ENCODE results near the gene SMARCC1.

Gene SMARCC1

GRCh38 chr3:47630810-47631209 lies 150.9 kb downstream of the SMARCC1 start:
- DNase-seq (ENCODE audit: low read depth) = no peak

DNA sequence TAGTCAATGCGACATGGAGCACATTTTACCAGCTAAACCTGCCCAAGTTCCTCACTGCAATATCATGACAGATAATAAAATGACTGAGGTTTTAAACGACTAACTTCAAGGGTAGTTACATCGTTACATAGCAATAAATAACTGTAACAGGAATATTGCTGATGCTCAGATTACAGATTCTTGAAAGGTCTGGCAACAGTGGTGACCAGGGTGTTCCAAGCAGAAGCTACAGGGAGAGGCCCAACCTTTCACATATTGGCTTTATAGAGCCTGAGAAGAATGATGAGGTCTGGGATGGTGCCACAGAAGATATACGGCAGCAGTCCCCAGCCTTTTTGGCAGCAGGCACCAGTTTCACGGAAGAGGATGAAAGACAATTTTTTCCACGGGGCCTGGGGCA lies 151.9 kb downstream of the SMARCC1 start:
- no peak for DNase-seq (ENCODE audit: low read depth)

- DNase-seq (ENCODE audit: low read depth) = no peak
Observed at GRCh38 chr3:47628426-47628825, 153.3 kb downstream of the SMARCC1 start.

GRCh38 chr3:47622671-47623461 lies 158.8 kb downstream of the SMARCC1 start:
- DNase-seq (ENCODE audit: low read depth) = no peak

DNA sequence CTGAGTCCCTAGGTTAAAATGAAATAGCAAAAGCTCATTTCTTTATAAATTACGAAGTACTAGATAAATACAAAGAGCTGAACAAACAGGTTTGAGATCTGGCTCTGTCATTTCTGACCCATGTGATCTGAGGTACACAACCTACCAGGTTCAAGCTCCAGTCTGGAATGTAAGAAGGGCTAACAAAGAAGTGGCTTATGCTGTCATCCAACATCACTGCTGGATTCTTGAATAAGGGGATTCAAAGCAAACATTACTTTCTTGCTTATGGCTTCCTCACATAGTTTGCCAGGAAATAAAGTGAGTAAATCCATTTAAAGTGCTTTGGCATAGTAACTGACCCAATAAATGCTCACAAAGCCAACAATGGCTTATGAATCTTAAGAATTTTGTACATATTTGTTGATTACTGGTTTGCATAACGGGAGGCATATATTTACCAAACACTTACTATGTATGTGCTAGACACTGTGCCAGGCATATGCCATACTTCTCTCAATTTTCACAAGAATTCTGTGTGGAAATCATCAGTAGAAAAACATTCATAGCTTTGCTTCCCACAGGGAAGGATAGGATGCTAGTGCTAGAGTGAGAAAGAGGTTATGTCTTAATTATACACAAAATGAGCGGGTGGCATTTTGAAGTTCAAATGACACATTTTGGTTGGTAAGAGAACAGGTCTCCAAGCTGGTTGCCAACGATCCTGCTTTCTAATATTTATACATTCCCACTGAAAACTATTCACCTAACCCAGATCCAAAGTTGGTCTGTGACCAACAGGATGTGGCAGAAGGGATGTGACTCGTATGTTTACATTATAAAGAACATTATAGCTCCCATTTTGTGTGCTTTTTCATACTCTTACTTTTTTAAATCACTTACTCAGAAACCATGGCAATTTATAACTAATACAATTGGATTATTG lies 164.3 kb downstream of the SMARCC1 start:
- DNase-seq (ENCODE audit: low read depth) = no peak

DNA sequence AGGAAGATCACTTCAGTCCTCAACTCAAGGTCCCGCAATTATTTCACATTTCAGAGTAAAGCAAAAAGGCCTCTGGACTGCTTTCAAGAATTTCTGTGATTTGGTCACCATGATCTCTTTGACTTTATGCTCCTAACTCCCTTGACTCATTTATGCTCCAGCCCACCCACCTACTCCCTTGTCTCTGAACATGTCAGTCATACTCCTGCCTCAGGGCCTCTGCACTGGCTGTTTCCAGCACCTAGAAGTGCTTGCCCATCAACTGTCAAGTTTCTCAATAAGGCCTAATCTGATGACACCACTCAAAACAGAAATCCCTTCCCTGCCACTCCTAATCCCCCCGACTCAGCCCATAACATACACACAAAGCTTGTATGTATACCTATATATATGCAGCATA lies 166.9 kb downstream of the SMARCC1 start:
- no peak for DNase-seq (ENCODE audit: low read depth)

GRCh38 chr3:47613722-47614121 lies 168.0 kb downstream of the SMARCC1 start:
- DNase-seq (ENCODE audit: low read depth) = no peak

DNA sequence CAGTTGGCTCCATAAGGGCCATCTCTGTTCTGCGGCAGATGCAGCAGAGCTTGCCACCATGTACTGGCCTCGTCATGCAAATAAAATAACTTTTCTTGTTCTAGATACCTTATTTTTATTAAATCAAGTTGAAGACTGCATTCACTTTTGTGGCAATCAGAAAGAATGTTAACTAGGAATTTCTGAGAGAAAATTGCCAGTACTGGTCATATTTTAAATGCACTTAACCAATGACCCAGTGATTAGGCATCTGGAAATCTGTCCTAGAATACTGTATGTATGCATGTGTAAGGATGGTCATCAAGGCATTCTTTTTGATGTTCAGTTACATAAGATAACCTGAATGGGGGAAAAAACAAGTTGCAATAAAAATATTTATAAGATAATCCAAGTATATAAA lies 168.8 kb downstream of the SMARCC1 start:
- no peak for DNase-seq (ENCODE audit: low read depth)

DNA sequence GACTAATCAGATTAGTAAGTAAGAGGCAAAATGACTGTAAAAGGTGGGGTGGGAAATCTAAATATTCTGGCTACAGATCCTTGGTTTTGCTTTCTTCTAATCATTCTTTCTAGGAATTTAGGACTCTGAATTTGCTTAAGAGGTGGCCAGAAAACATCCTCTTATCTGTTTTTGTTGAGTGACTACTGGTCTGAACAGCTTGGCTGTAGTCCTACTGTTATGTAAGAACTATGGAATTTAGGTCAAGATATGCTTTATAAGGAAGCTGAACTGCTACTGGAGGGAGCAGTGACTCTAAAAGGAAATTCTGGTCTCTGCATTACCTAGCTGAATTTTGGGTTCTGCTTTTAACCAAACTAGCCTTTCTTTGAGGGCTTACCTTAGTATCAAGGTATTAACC lies 169.5 kb downstream of the SMARCC1 start:
- DNase-seq (ENCODE audit: low read depth) = no peak

DNA sequence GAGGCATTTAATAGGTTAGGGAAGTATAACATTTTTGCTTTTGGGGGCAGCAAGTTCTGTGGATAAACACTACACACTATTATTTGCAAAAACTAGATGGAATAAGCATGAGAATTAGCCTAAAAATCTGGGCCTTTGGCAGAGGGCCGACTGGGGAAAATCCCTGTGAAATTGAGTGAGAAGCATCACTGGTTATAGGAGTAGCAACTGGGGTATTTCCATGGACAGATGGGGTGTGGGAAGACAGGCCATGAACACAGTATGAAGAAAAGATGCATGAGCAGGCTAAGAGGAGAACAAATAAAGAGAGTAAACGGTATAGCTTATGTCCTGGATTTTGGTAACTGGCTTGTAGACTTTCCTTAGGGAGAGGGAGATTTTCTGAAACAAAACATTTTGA lies 170.1 kb downstream of the SMARCC1 start:
- no peak for DNase-seq (ENCODE audit: low read depth)

DNA sequence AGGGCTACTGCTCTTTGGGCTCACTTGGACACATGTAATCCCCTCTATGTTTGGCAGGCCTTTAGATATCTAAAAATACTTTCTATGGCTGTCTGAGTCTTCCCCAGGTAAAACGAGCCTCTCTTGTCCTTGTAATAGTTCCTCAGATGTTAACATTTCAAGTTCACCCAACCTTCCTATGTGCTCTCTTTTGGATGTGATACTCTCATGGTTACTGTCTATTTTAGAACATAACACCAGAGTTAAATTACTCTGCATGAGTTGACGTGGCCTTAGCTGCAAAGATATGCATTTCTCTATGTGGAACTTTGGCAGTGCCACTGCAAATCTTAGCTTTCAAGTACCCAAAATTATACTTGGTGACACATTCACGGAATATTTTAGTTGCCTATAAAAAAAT lies 171.1 kb downstream of the SMARCC1 start:
- no peak for DNase-seq (ENCODE audit: low read depth)

GRCh38 chr3:47607335-47607734 lies 174.4 kb downstream of the SMARCC1 start:
- no peak for DNase-seq (ENCODE audit: low read depth)

DNA sequence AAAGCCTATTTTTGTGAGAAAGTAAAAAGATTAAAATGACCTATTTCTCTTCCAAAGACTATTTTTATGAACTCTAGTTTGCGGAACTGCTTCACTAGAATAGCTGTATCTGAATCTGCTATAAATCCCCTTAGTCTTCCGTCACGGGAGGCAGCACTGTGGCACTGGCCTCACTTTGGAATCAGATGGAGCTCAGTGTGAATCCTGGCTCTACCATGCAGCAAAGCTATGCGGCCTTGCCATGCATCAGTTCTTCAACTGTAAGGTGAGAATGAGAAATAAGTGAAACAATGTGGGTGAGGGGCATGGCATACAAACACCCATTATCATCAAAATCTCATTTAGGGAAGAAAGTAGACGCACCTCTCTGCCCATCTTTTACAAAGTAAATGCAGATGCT lies 175.5 kb downstream of the SMARCC1 start:
- no peak for DNase-seq (ENCODE audit: low read depth)

- DNase-seq (ENCODE audit: low read depth) = no peak
Observed at GRCh38 chr3:47605652-47606051, 176.0 kb downstream of the SMARCC1 start.

DNA sequence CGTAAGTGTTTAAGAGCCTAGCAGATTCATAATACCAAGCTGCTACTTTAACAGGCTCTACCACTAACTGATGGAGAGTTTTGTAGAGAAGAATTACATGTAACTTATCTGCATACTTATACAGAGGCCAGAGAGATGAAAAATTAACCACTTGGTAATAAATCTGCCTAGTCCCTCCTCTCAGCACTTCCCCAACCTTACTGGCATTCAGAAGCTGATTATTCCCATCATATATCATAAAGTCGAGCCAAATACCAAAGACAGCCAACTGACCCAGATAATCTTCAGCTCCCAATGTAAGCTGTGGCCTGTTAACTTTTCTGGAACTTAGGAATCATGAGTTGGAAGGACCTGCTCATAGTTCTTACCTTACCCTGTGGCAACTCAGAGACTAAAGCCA lies 177.5 kb downstream of the SMARCC1 start:
- DNase-seq (ENCODE audit: low read depth) = no peak

- DNase-seq (ENCODE audit: low read depth) = no peak
Observed at GRCh38 chr3:47603332-47603731, 178.4 kb downstream of the SMARCC1 start.

- no peak for DNase-seq (ENCODE audit: low read depth)
Observed at GRCh38 chr3:47601281-47601680, 180.4 kb downstream of the SMARCC1 start.

DNA sequence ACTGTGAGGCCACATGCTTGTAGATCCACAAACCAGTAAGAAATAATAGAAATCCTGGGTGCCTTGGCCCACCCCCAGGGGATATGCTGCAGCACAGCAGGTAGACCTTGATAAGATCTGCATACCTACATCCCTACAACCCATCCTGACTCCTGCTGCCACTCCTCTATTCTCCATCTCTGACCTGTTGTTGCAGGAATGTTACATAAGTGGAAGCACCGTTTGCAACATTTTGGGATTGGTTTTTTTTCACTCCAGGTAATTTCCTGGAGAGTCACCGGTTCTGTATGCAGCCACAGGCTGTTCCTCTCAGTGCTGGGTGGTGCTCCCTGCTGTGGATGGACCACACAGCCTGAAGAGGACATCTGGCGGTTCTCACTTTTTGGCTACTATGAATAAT lies 186.9 kb downstream of the SMARCC1 start:
- no peak for DNase-seq (ENCODE audit: low read depth)

GRCh38 chr3:47592066-47592795 lies 189.5 kb downstream of the SMARCC1 start:
- DNase-seq (ENCODE audit: low read depth) = no peak

DNA sequence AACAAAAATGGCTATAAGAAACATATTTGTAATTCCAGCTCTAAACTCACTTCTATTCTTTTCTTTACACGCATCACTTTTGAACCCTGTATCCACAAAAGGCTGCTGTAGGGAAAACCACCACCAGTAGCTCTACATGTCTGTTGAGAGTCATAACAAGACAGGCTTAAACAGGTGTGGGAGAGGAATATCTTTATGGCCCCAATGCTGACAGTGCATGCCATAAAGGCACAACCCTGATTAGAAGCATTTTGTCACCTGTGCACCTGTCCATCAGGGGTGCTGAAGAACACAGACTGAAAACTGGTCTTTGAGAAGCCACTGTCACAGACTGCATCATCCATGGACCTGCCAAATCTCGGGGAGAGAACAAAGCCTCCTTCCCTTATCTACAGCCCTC lies 191.5 kb downstream of the SMARCC1 start:
- no peak for DNase-seq (ENCODE audit: low read depth)

- DNase-seq (ENCODE audit: low read depth) = no peak
Observed at GRCh38 chr3:47588587-47588986, 193.1 kb downstream of the SMARCC1 start.

DNA sequence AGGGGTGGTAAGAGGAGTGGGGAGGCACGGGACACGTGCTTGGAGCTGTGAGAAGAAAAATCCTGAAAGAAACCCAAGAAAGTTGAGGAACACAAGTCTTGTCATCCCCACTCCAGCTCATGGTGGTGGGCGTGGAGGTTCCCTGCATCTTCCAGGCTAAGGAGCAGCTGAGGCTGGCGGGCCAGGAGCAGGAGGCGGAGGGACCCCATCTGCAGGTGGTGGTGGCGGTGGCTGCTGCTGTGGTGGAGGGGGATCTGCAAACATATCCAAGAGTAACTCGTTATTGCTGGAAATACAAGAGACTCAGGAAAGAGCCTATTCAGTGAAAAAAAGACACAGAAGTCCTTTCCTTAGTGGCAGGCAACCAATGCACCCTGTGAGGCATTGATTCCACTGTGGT lies 193.6 kb downstream of the SMARCC1 start:
- no peak for DNase-seq (ENCODE audit: low read depth)

DNA sequence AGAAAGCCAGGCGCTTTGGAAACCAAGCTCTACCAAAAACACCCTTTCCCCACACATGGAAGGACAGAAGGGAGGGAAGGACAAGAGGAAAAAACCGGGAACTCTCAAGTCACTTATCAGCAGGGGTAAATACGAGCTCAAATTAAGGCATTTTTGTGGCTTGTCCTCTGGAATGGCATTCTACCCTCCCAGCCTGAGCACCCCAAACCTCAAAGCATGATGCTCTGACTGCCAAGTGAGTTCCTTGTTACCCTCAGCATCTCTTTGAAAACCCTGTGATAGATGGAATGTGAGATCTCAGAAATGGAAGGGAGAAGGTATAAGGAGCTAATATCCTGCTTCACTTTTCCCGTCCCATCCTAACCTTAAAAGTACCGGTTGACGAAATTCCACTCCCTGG lies 194.9 kb downstream of the SMARCC1 start:
- DNase-seq (ENCODE audit: low read depth) = no peak
